ENCODE measurements around the gene ARHGAP1. TPM values are rescaled to one million over a fixed set of nuclear protein-coding genes. Genes with fewer than 3 reads are reported as not detected.

Gene ARHGAP1
- total and polyA plus RNA-seq, 10 donors, result 13.3 to 137 (median 76.9) TPM

- no peaks in the 10 kb centered on the region for H3K4me1 ChIP-seq
- H3K36me3 ChIP-seq, result no peaks in the 10 kb centered on the region
- no peaks in the 10 kb centered on the region for H3K27me3 ChIP-seq (replicated peaks in 1 of 7)
- no peak overlapping the region for H3K4me3 ChIP-seq
- peak; percentile 63 for DNase-seq
- no peak overlapping the region for H3K27ac ChIP-seq
- 91 to 95% (median 93%) methylated on average over 26 of the region's 26 CpGs for WGBS, 5 donors
- TF ChIP-seq POLR2A (IDR thresholded peaks at IDR 0.05), result no peak
- TF ChIP-seq CTCF (IDR thresholded peaks at IDR 0.05 in 8 of 11, conservative IDR thresholded peaks at IDR 0.05 in 3 of 11), result no peak
- intact Hi-C loops (cut with DNase I; ENCODE audit: low total_unique reads), result no loop called here
- no peaks in the 10 kb centered on the region for H3K9me3 ChIP-seq
Measured at GRCh38 chr11:46726206-46726862, 25.9 kb upstream of the ARHGAP1 start.

- no peak overlapping the region for H3K27ac ChIP-seq
- no peaks in the 10 kb centered on the region for H3K36me3 ChIP-seq
- no peaks in the 10 kb centered on the region for H3K9me3 ChIP-seq
- intact Hi-C loops (cut with DNase I; ENCODE audit: low total_unique reads), result no loop called here
- peak; percentile 43 for DNase-seq
- H3K4me3 ChIP-seq, result no peak overlapping the region
- H3K4me1 ChIP-seq, result no peaks in the 10 kb centered on the region
- WGBS, 5 donors, result 88 to 96% (median 91%) methylated on average over 14 to 19 of the region's 19 CpGs
- TF ChIP-seq POLR2A (IDR thresholded peaks at IDR 0.05), result no peak
- TF ChIP-seq CTCF (IDR thresholded peaks at IDR 0.05 in 8 of 11, conservative IDR thresholded peaks at IDR 0.05 in 3 of 11), result no peak
- TF ChIP-seq POLR2AphosphoS5 (IDR thresholded peaks at IDR 0.05), result no peak
- no peaks in the 10 kb centered on the region for H3K27me3 ChIP-seq (replicated peaks in 1 of 7)
Measured at GRCh38 chr11:46725338-46726205, 25.2 kb upstream of the ARHGAP1 start.

GRCh38 chr11:46724088-46724487 lies 23.7 kb upstream of the ARHGAP1 start:
- TF ChIP-seq POLR2AphosphoS5 (IDR thresholded peaks at IDR 0.05) (no peak), POLR2A (IDR thresholded peaks at IDR 0.05) (no peak), CTCF (IDR thresholded peaks at IDR 0.05 in 8 of 11, conservative IDR thresholded peaks at IDR 0.05 in 3 of 11) (no peak)
- no peak for DNase-seq
- WGBS, 5 donors, result 65 to 74% (median 71%) methylated on average over 6 to 8 of the region's 8 CpGs

GRCh38 chr11:46723359-46723680 lies 22.9 kb upstream of the ARHGAP1 start:
- 57 to 83% (median 78%) methylated on average over 4 to 8 of the region's 8 CpGs for WGBS, 5 donors
- DNase-seq, result no peak

More at GRCh38 chr11:46724088-46724487, 23.7 kb upstream of the ARHGAP1 start:
- intact Hi-C loops (cut with DNase I; ENCODE audit: low total_unique reads), result no loop called here
- no peaks in the 10 kb centered on the region for H3K4me1 ChIP-seq
- H3K4me3 ChIP-seq, result no peak overlapping the region
- no peaks in the 10 kb centered on the region for H3K36me3 ChIP-seq
- H3K9me3 ChIP-seq, result no peaks in the 10 kb centered on the region
- H3K27me3 ChIP-seq (replicated peaks in 1 of 7), result no peaks in the 10 kb centered on the region
- no peak overlapping the region for H3K27ac ChIP-seq

More at GRCh38 chr11:46723359-46723680, 22.9 kb upstream of the ARHGAP1 start:
- H3K4me1 ChIP-seq, result peaks cover 0 to 2% (median 0%) of the 10 kb centered on the region in 6 donors
- no peaks in the 10 kb centered on the region for H3K36me3 ChIP-seq
- no peak overlapping the region for H3K27ac ChIP-seq
- H3K4me3 ChIP-seq, result no peak overlapping the region
- TF ChIP-seq POLR2A (IDR thresholded peaks at IDR 0.05) (no peak), POLR2AphosphoS5 (IDR thresholded peaks at IDR 0.05) (no peak), CTCF (IDR thresholded peaks at IDR 0.05 in 8 of 11, conservative IDR thresholded peaks at IDR 0.05 in 3 of 11) (no peak)
- H3K9me3 ChIP-seq, result no peaks in the 10 kb centered on the region
- H3K27me3 ChIP-seq (replicated peaks in 1 of 7), result no peaks in the 10 kb centered on the region
- intact Hi-C loops (cut with DNase I; ENCODE audit: low total_unique reads), result no loop called here

Data from spleen (tissue), 11 donors.